GM23338 (cell line): Measurements from ENCODE around the gene ZC3H12C.

ENCODE experiments used
- CTCF ChIP-seq, 2 experiments: fragments of 200-600 bp in 1 of 2; sonication (generic) in 1 of 2; conservative IDR thresholded peaks; 2 replicates each; pipeline versions ENCODE4 v1.5.1 to v1.6.1; 2016 to 2017; ENCODE audit warnings: antibody characterized with exemption in 2 of 2, low read depth in 2 of 2, mild to moderate bottlenecking in 2 of 2, moderate library complexity in 1 of 2
- EZH2 ChIP-seq: fragments of 200-600 bp; sonication (generic); IDR thresholded peaks from one replicate; pipeline ENCODE4 v1.8.0; 2017; ENCODE audit warnings: antibody characterized with exemption, mild to moderate bottlenecking, low read depth; ENCODE audit not compliant: unreplicated experiment
- EZH2phosphoT487 ChIP-seq: fragments of 200-600 bp; sonication (generic); IDR thresholded peaks from one replicate; pipeline ENCODE4 v1.8.1; 2018; ENCODE audit warnings: antibody characterized with exemption; ENCODE audit not compliant: unreplicated experiment
- REST ChIP-seq: IDR thresholded peaks from one replicate; pipeline ENCODE4 v1.6.1; 2018; ENCODE audit warnings: antibody characterized with exemption; ENCODE audit not compliant: unreplicated experiment

- TF ChIP-seq EZH2phosphoT487 (no peak), EZH2 (no peak), CTCF (conservative IDR thresholded peaks at IDR 0.05; ENCODE audit: low read depth in 2 of 2) (no peak; a peak in 1 of 4 replicates), REST (no peak)
Measured at GRCh38 chr11:110092111-110092514, 1.1 kb upstream of the ZC3H12C start.
